GM23338 (cell line): ENCODE results near the gene ADCY1. TPM values are rescaled to one million over a fixed set of nuclear protein-coding genes. Genes with fewer than 3 reads are reported as not detected.

Experiments used
- ATAC-seq: fragments of 200-7000 bp; cut with Tn5 transposase; 3 replicates; pipeline ENCODE4 v1.9.1; 2020
- DNase-seq: peaks from one replicate; pipeline ENCODE4 v3.0.0-alpha.2; 2015; ENCODE audit warnings: low spot score
- H2AFZ ChIP-seq: fragments of 200-600 bp; sonication (generic); 2 replicates; pipeline ENCODE4 v1.8.0; 2016; ENCODE audit warnings: antibody characterized with exemption, mild to moderate bottlenecking, moderate library complexity
- H3F3A ChIP-seq: fragments of 200-600 bp; sonication (generic); replicated peaks from 2 replicates; pipeline ENCODE4 v1.8.0; 2017; ENCODE audit warnings: antibody characterized with exemption, mixed run types, low read depth
- H3K27ac ChIP-seq: fragments of 200-600 bp; sonication (generic); 2 replicates; pipeline ENCODE4 v1.6.1; 2016; ENCODE audit warnings: low read depth
- H3K27me3 ChIP-seq: fragments of 200-600 bp; sonication (generic); 2 replicates; pipeline ENCODE4 v1.8.0; 2016; ENCODE audit warnings: mild to moderate bottlenecking, mixed run types, moderate library complexity; ENCODE audit not compliant: insufficient read depth
- H3K36me3 ChIP-seq: fragments of 200-600 bp; sonication (generic); 2 replicates; pipeline ENCODE4 v1.8.0; 2016; ENCODE audit warnings: mild to moderate bottlenecking; ENCODE audit not compliant: insufficient read depth
- H3K4me1 ChIP-seq: fragments of 200-600 bp; sonication (generic); 2 replicates; pipeline ENCODE4 v1.8.0; 2016; ENCODE audit warnings: mild to moderate bottlenecking, moderate library complexity; ENCODE audit not compliant: insufficient read depth
- H3K4me2 ChIP-seq: fragments of 200-600 bp; sonication (generic); 2 replicates; pipeline ENCODE4 v1.7.1; 2017; ENCODE audit warnings: mixed run types
- H3K4me3 ChIP-seq: fragments of 200-600 bp; sonication (generic); 2 replicates; pipeline ENCODE4 v1.6.1; 2016; ENCODE audit warnings: mixed run types
- H3K79me2 ChIP-seq: fragments of 200-600 bp; sonication (generic); replicated peaks from 2 replicates; pipeline ENCODE4 v1.8.0; 2017; ENCODE audit warnings: mild to moderate bottlenecking; ENCODE audit not compliant: insufficient read depth
- H3K9me2 ChIP-seq: fragments of 200-600 bp; sonication (generic); 2 replicates; pipeline ENCODE4 v1.8.0; 2017; ENCODE audit not compliant: insufficient read depth
- H4K20me1 ChIP-seq: fragments of 200-600 bp; sonication (generic); replicated peaks from 2 replicates; pipeline ENCODE4 v1.8.0; 2017; ENCODE audit warnings: mild to moderate bottlenecking; ENCODE audit not compliant: insufficient read depth
- H3K27ac Mint-ChIP-seq: 2 replicates; pipeline ENCODE4 v1.8.0; 2020; ENCODE audit warnings: inconsistent platforms, mild to moderate bottlenecking, moderate library complexity, mixed read lengths
- H3K27me3 Mint-ChIP-seq: 3 replicates; pipeline ENCODE4 v1.8.0; 2022; ENCODE audit warnings: low read depth, mild to moderate bottlenecking, moderate library complexity, mixed read lengths, inconsistent platforms; ENCODE audit not compliant: insufficient read depth, poor library complexity
- H3K36me3 Mint-ChIP-seq: 3 replicates; pipeline ENCODE4 v1.8.0; 2021; ENCODE audit warnings: low read depth, mild to moderate bottlenecking, inconsistent platforms, moderate library complexity, mixed read lengths
- H3K4me1 Mint-ChIP-seq: 3 replicates; pipeline ENCODE4 v1.8.0; 2020; ENCODE audit warnings: mild to moderate bottlenecking, inconsistent platforms, mixed read lengths
- H3K4me3 Mint-ChIP-seq: 3 replicates; pipeline ENCODE4 v1.8.0; 2021; ENCODE audit warnings: moderate library complexity, mild to moderate bottlenecking, inconsistent platforms, mixed read lengths
- H3K9me3 Mint-ChIP-seq: 3 replicates; pipeline ENCODE4 v1.8.0; 2020; ENCODE audit warnings: moderate library complexity, mild to moderate bottlenecking, inconsistent platforms, mixed read lengths
- CREB1 ChIP-seq: fragments of 250-450 bp; sonication (Bioruptor Pico); IDR thresholded peaks from 2 replicates; pipeline ENCODE4 v1.5.0; 2020; ENCODE audit warnings: low read depth, mild to moderate bottlenecking, moderate library complexity
- EZH2 ChIP-seq: fragments of 200-600 bp; sonication (generic); IDR thresholded peaks from one replicate; pipeline ENCODE4 v1.8.0; 2017; ENCODE audit warnings: antibody characterized with exemption, mild to moderate bottlenecking, low read depth; ENCODE audit not compliant: unreplicated experiment
- JUNB ChIP-seq: IDR thresholded peaks from one replicate; pipeline ENCODE4 v1.6.1; 2016; ENCODE audit warnings: antibody characterized with exemption; ENCODE audit not compliant: unreplicated experiment
- POLR2AphosphoS5 ChIP-seq: IDR thresholded peaks from 2 replicates; pipeline ENCODE4 v1.6.1; 2016; ENCODE audit warnings: antibody characterized with exemption, low read depth
- STAT1 ChIP-seq: IDR thresholded peaks from one replicate; pipeline ENCODE4 v1.6.1; 2016; ENCODE audit warnings: antibody characterized with exemption; ENCODE audit not compliant: unreplicated experiment
- ZNF114 ChIP-seq: fragments of 250-450 bp; sonication (Bioruptor Pico); IDR thresholded peaks from 2 replicates; pipeline ENCODE4 v1.5.0; 2020; ENCODE audit warnings: mild to moderate bottlenecking, moderate library complexity
- ZNF331 ChIP-seq: fragments of 250-450 bp; sonication (Bioruptor Pico); IDR thresholded peaks from 2 replicates; pipeline ENCODE4 v1.5.0; 2020; ENCODE audit warnings: low read depth, mild to moderate bottlenecking, moderate library complexity
- polyA plus RNA-seq: library from polyadenylated mRNA; unstranded; fragments of >200 nt; fragmentation: Nextera tagmentation; extraction: Ambion mirVana; gene quantifications from 2 replicates; pipeline ENCODE4 v1.2.1, GENCODE V29; 2016
- total RNA-seq: library from RNA; depleted of rRNA; stranded (reverse); fragments of >200 nt; shearing (Covaris generic); gene quantifications from 2 replicates; pipeline ENCODE4 v1.2.3, GENCODE V29; 2014
- TF ChIP-seq, protein P1 (sequence below): IDR thresholded peaks from 2 replicates; pipeline ENCODE4 v1.6.1; 2016; ENCODE audit warnings: antibody characterized with exemption
- TF ChIP-seq, protein P2 (sequence below), 2 experiments: fragments of 200-600 bp in 1 of 2; sonication (generic) in 1 of 2; conservative IDR thresholded peaks; 2 replicates each; pipeline versions ENCODE4 v1.5.1 to v1.6.1; 2016 to 2017; ENCODE audit warnings: antibody characterized with exemption in 2 of 2, low read depth in 2 of 2, mild to moderate bottlenecking in 2 of 2, moderate library complexity in 1 of 2
- TF ChIP-seq, protein P3 (sequence below): fragments of 250-450 bp; sonication (Bioruptor Pico); IDR thresholded peaks from 2 replicates; pipeline ENCODE4 v1.5.0; 2020; ENCODE audit warnings: mild to moderate bottlenecking, moderate library complexity

The ADCY1 gene
- total and polyA plus RNA-seq, 2 experiments from 2014 or later = 2.3 to 18.7 TPM

DNA sequence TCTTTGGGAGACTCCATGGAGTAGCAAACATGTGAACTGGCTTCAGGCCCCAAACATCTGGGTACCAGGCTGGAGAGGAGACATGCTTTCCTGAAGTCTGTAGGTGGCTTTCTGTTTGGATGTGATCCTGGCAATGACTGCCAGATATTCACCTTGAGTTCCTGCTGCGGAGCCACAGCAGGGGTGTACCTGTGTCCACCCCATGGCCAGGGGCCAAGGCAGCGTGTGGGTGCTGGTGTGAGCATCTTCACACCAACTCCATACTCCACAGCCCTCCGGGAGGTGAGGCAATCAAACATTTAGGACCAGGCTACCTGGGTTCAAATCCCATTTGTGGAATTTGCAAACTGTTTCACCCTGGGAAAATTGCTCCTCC, 113.0 kb downstream of the ADCY1 start (continued):
- TF ChIP-seq, protein P1, sequence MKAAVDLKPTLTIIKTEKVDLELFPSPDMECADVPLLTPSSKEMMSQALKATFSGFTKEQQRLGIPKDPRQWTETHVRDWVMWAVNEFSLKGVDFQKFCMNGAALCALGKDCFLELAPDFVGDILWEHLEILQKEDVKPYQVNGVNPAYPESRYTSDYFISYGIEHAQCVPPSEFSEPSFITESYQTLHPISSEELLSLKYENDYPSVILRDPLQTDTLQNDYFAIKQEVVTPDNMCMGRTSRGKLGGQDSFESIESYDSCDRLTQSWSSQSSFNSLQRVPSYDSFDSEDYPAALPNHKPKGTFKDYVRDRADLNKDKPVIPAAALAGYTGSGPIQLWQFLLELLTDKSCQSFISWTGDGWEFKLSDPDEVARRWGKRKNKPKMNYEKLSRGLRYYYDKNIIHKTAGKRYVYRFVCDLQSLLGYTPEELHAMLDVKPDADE = no peak
- TF ChIP-seq, protein P2, sequence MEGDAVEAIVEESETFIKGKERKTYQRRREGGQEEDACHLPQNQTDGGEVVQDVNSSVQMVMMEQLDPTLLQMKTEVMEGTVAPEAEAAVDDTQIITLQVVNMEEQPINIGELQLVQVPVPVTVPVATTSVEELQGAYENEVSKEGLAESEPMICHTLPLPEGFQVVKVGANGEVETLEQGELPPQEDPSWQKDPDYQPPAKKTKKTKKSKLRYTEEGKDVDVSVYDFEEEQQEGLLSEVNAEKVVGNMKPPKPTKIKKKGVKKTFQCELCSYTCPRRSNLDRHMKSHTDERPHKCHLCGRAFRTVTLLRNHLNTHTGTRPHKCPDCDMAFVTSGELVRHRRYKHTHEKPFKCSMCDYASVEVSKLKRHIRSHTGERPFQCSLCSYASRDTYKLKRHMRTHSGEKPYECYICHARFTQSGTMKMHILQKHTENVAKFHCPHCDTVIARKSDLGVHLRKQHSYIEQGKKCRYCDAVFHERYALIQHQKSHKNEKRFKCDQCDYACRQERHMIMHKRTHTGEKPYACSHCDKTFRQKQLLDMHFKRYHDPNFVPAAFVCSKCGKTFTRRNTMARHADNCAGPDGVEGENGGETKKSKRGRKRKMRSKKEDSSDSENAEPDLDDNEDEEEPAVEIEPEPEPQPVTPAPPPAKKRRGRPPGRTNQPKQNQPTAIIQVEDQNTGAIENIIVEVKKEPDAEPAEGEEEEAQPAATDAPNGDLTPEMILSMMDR (conservative IDR thresholded peaks at IDR 0.05; ENCODE audit: low read depth in 2 of 2) = no peak
- no peak for TF ChIP-seq ZNF331 (CRISPR knock-in tag)
- TF ChIP-seq CREB1 (CRISPR knock-in tag) = no peak
- no peak for TF ChIP-seq STAT1
- no peak for TF ChIP-seq ZNF114 (CRISPR knock-in tag)
- no peak for TF ChIP-seq EZH2

DNA sequence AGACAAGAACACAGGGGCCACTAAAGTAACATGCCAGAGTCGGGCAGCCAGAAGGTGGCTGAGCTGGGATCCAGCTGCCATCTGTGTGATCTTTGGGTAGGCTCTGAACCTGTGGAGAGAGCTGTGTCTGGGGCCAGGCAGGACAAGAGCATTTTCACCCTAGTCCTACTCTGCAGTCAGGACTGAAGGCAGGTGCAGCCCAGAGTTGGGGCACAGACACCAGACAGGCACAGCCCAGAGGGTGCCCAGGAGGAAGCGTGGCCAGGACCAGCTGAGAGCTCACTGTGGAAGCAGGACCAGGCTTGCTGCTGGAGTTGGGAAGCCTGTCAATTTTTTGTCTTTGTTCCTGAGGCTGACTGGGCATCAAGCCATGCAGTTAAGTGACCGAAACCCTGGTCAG, 113.6 kb downstream of the ADCY1 start:
- peaks cover 12% of the 10 kb centered on the region for H3K36me3 Mint-ChIP-seq
- no peaks in the 10 kb centered on the region for H3K4me1 ChIP-seq
- no peaks in the 10 kb centered on the region for H3K79me2 ChIP-seq
- H3K9me2 ChIP-seq = no peaks in the 10 kb centered on the region
- H3K27ac ChIP-seq = no peak overlapping the region
- no peak overlapping the region for H3K4me2 ChIP-seq
- peaks cover 2% of the 10 kb centered on the region for H3K27me3 Mint-ChIP-seq
- H3K4me3 ChIP-seq = no peak overlapping the region
- H3K4me1 Mint-ChIP-seq = no peaks in the 10 kb centered on the region; the same call in 2 of the 3 replicates
- no peaks in the 10 kb centered on the region for H3K36me3 ChIP-seq
- no peak for DNase-seq
- H3K27me3 ChIP-seq = no peaks in the 10 kb centered on the region
- no peaks in the 10 kb centered on the region for H4K20me1 ChIP-seq
- no peak overlapping the region for H3K4me3 Mint-ChIP-seq
- no peak overlapping the region for H3K27ac Mint-ChIP-seq
- no peak overlapping the region for H2AFZ ChIP-seq
- ATAC-seq = no peak
- no peaks in the 10 kb centered on the region for H3F3A ChIP-seq
- H3K9me3 Mint-ChIP-seq = no peaks in the 10 kb centered on the region; the same call in 2 of the 3 replicates
- TF ChIP-seq EZH2 (no peak), POLR2AphosphoS5 (no peak), JUNB (no peak)
- TF ChIP-seq, protein P3, sequence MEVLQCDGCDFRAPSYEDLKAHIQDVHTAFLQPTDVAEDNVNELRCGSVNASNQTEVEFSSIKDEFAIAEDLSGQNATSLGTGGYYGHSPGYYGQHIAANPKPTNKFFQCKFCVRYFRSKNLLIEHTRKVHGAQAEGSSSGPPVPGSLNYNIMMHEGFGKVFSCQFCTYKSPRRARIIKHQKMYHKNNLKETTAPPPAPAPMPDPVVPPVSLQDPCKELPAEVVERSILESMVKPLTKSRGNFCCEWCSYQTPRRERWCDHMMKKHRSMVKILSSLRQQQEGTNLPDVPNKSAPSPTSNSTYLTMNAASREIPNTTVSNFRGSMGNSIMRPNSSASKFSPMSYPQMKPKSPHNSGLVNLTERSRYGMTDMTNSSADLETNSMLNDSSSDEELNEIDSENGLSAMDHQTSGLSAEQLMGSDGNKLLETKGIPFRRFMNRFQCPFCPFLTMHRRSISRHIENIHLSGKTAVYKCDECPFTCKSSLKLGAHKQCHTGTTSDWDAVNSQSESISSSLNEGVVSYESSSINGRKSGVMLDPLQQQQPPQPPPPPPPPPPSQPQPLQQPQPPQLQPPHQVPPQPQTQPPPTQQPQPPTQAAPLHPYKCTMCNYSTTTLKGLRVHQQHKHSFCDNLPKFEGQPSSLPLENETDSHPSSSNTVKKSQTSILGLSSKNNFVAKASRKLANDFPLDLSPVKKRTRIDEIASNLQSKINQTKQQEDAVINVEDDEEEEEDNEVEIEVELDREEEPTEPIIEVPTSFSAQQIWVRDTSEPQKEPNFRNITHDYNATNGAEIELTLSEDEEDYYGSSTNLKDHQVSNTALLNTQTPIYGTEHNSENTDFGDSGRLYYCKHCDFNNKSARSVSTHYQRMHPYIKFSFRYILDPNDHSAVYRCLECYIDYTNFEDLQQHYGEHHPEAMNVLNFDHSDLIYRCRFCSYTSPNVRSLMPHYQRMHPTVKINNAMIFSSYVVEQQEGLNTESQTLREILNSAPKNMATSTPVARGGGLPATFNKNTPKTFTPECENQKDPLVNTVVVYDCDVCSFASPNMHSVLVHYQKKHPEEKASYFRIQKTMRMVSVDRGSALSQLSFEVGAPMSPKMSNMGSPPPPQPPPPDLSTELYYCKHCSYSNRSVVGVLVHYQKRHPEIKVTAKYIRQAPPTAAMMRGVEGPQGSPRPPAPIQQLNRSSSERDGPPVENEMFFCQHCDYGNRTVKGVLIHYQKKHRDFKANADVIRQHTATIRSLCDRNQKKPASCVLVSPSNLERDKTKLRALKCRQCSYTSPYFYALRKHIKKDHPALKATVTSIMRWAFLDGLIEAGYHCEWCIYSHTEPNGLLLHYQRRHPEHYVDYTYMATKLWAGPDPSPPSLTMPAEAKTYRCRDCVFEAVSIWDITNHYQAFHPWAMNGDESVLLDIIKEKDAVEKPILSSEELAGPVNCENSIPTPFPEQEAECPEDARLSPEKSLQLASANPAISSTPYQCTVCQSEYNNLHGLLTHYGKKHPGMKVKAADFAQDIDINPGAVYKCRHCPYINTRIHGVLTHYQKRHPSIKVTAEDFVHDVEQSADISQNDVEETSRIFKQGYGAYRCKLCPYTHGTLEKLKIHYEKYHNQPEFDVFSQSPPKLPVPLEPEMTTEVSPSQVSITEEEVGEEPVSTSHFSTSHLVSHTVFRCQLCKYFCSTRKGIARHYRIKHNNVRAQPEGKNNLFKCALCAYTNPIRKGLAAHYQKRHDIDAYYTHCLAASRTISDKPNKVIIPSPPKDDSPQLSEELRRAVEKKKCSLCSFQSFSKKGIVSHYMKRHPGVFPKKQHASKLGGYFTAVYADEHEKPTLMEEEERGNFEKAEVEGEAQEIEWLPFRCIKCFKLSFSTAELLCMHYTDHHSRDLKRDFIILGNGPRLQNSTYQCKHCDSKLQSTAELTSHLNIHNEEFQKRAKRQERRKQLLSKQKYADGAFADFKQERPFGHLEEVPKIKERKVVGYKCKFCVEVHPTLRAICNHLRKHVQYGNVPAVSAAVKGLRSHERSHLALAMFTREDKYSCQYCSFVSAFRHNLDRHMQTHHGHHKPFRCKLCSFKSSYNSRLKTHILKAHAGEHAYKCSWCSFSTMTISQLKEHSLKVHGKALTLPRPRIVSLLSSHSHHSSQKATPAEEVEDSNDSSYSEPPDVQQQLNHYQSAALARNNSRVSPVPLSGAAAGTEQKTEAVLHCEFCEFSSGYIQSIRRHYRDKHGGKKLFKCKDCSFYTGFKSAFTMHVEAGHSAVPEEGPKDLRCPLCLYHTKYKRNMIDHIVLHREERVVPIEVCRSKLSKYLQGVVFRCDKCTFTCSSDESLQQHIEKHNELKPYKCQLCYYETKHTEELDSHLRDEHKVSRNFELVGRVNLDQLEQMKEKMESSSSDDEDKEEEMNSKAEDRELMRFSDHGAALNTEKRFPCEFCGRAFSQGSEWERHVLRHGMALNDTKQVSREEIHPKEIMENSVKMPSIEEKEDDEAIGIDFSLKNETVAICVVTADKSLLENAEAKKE (CRISPR knock-in tag) = no peak
- TF ChIP-seq, protein P2 (conservative IDR thresholded peaks at IDR 0.05; ENCODE audit: low read depth in 2 of 2) = no peak
